SK-N-MC (cell line): ENCODE data around the gene PLP2.
A peak's percentile ranks its signal among the peaks of the same experiment; 100 is the strongest.

Experiments used
- DNase-seq: peaks from one replicate; pipeline ENCODE4 v3.0.0-alpha.2; 2011; ENCODE audit warnings: low read depth, low spot score
- H3K27ac ChIP-seq: fragments of 200-600 bp; sonication (generic); 2 replicates; pipeline ENCODE4 v1.5.1; 2016; ENCODE audit warnings: mixed run types
- H3K36me3 ChIP-seq: fragments of 200-600 bp; sonication (generic); 2 replicates; pipeline ENCODE4 v1.6.1; 2017; ENCODE audit warnings: antibody characterized with exemption, low read length, mixed read lengths; ENCODE audit not compliant: insufficient read depth
- H3K4me3 ChIP-seq: fragments of 200-600 bp; sonication (generic); 2 replicates; pipeline ENCODE4 v1.5.1; 2016
- H3K9ac ChIP-seq: fragments of 200-600 bp; sonication (generic); 2 replicates; pipeline ENCODE4 v1.8.0; 2017; ENCODE audit warnings: mixed run types, mixed read lengths; ENCODE audit not compliant: insufficient read length
- H3K9me3 ChIP-seq: fragments of 200-600 bp; sonication (generic); 2 replicates; pipeline ENCODE4 v1.6.1; 2017; ENCODE audit warnings: low read depth, mild to moderate bottlenecking, antibody characterized with exemption, low read length, moderate library complexity, mixed read lengths
- EZH2 ChIP-seq: fragments of 200-600 bp; sonication (generic); IDR thresholded peaks from one replicate; pipeline ENCODE4 v1.6.1; 2017; ENCODE audit warnings: antibody characterized with exemption
- FOXP2 ChIP-seq: optimal IDR thresholded peaks from 2 replicates; pipeline ENCODE3; 2011; ENCODE audit warnings: mild to moderate bottlenecking, moderate library complexity; ENCODE audit not compliant: insufficient read depth; ENCODE audit errors: extremely low read length, control extremely low read depth
- POLR2AphosphoS5 ChIP-seq: IDR thresholded peaks from 2 replicates; pipeline ENCODE4 v1.6.1; 2012; ENCODE audit warnings: mild to moderate bottlenecking, low read depth, low read length, borderline replicate concordance

PLP2 gene

GRCh38 chrX:49199906-49200771, 28.4 kb downstream of the PLP2 start, which contains the start of gene SYP:
Gene SYP (minus strand): TSS chrX:49200193. CDS start chrX:49200186, 7 bp downstream.
- Histone ChIP-seq H3K36me3 (no peaks in the 10 kb centered on the region), H3K27ac (0 out of 2 replicates have a peak within 1 kb of the TSS, but pooled peaks have one; percentile 1), H3K4me3 (peak within 1 kb of the TSS; percentile 70), H3K9me3 (no peaks in the 10 kb centered on the region), H3K9ac (peak within 1 kb of the TSS; percentile 66)
- TF ChIP-seq POLR2AphosphoS5 (peak; percentile 91), EZH2 (no peak)
- DNase-seq, result no peak

GRCh38 chrX:49202022-49202421, 30.3 kb downstream of the PLP2 start:
- H3K4me3 ChIP-seq, result no peak overlapping the region
- no peak for TF ChIP-seq FOXP2
- no peak for TF ChIP-seq POLR2AphosphoS5
- no peak for TF ChIP-seq EZH2
- H3K9me3 ChIP-seq, result no peaks in the 10 kb centered on the region
- DNase-seq, result no peak
- no peak overlapping the region for H3K9ac ChIP-seq
- H3K27ac ChIP-seq, result no peak overlapping the region
- no peaks in the 10 kb centered on the region for H3K36me3 ChIP-seq

- Histone ChIP-seq H3K36me3 (no peaks in the 10 kb centered on the region), H3K4me3 (no peak overlapping the region)
- TF ChIP-seq POLR2AphosphoS5 (no peak), FOXP2 (no peak), EZH2 (no peak)
Observed at GRCh38 chrX:49203536-49203935, 31.8 kb downstream of the PLP2 start.

GRCh38 chrX:49204017-49204416, 32.3 kb downstream of the PLP2 start:
- Histone ChIP-seq H3K9ac (no peak overlapping the region), H3K9me3 (no peaks in the 10 kb centered on the region), H3K36me3 (no peaks in the 10 kb centered on the region), H3K27ac (no peak overlapping the region), H3K4me3 (no peak overlapping the region)
- DNase-seq, result no peak
- TF ChIP-seq POLR2AphosphoS5 (no peak), FOXP2 (no peak), EZH2 (no peak)

More at GRCh38 chrX:49203536-49203935, 31.8 kb downstream of the PLP2 start:
- Histone ChIP-seq H3K27ac (no peak overlapping the region), H3K9ac (no peak overlapping the region), H3K9me3 (no peaks in the 10 kb centered on the region)
- DNase-seq, result no peak

- Histone ChIP-seq H3K4me3 (no peak overlapping the region), H3K27ac (no peak overlapping the region), H3K36me3 (no peaks in the 10 kb centered on the region), H3K9me3 (no peaks in the 10 kb centered on the region), H3K9ac (no peak overlapping the region)
- TF ChIP-seq EZH2 (no peak), FOXP2 (no peak), POLR2AphosphoS5 (no peak)
- no peak for DNase-seq
Observed at GRCh38 chrX:49204709-49205108, 33.0 kb downstream of the PLP2 start.

- DNase-seq, result no peak
- Histone ChIP-seq H3K36me3 (no peaks in the 10 kb centered on the region), H3K9ac (no peak overlapping the region), H3K9me3 (no peaks in the 10 kb centered on the region), H3K27ac (no peak overlapping the region), H3K4me3 (no peak overlapping the region)
- TF ChIP-seq EZH2 (no peak), FOXP2 (no peak), POLR2AphosphoS5 (no peak)
Observed at GRCh38 chrX:49205443-49205842, 33.7 kb downstream of the PLP2 start.

- Histone ChIP-seq H3K9ac (no peak overlapping the region), H3K36me3 (no peaks in the 10 kb centered on the region), H3K9me3 (no peaks in the 10 kb centered on the region), H3K4me3 (no peak overlapping the region), H3K27ac (no peak overlapping the region)
- no peak for TF ChIP-seq POLR2AphosphoS5
- no peak for TF ChIP-seq FOXP2
- no peak for TF ChIP-seq EZH2
- no peak for DNase-seq
Observed at GRCh38 chrX:49206543-49206942, 34.8 kb downstream of the PLP2 start.

- Histone ChIP-seq H3K9me3 (no peaks in the 10 kb centered on the region), H3K4me3 (no peak overlapping the region), H3K9ac (no peak overlapping the region), H3K27ac (no peak overlapping the region), H3K36me3 (no peaks in the 10 kb centered on the region)
- TF ChIP-seq POLR2AphosphoS5 (no peak), FOXP2 (no peak), EZH2 (no peak)
- DNase-seq, result no peak
Observed at GRCh38 chrX:49208399-49208798, 36.7 kb downstream of the PLP2 start.
